NOMO-1 (cell line): ENCODE measurements around the gene HP1BP3.

Source experiments
- DNase-seq, 2 experiments: peaks; one replicate each; lab custom pipeline; 2025; ENCODE audit not compliant: unreplicated experiment in 2 of 2; lab: John Stamatoyannopoulos, UW

HP1BP3 gene

DNA sequence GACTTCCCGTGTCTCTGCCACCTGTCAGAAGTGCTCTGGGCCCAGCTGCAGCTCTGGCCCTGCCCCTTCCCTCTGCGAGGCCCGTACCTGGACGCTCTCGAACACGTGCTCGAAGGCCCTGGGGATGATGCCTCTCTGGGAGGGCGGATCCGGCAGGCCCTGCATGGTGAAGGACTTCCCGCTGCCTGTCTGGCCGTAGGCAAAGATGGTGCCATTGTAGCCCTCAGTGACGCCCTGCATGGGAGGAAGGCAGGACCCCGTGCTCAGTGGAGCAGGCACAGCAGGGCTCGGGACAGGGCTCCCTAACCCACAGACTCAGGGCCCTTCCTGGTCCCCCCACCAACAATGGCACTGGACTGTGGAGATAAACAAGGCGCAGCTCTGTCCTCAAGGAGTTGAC lies 71.7 kb downstream of the HP1BP3 start:
- no peak for DNase-seq

DNA sequence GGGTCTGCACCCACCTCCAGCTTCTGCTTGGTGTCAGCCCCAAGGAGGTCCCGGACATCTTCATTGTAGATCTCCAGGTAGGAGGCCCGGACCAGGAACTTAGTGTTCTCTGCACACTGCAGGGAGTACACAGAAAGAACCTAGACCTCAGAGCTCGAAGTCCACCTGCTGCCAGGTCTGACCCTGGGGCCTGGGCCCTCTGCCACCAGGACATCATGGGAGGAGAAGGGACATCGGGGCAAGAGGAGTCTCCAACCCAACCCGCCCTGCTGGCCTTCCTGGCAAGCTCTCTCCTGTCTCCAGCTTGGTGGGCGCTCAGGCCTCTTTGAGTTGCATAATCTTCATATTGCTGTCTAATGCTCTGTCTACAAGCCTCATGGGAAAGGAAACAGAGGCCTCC lies 73.7 kb downstream of the HP1BP3 start:
- no peak for DNase-seq

DNA sequence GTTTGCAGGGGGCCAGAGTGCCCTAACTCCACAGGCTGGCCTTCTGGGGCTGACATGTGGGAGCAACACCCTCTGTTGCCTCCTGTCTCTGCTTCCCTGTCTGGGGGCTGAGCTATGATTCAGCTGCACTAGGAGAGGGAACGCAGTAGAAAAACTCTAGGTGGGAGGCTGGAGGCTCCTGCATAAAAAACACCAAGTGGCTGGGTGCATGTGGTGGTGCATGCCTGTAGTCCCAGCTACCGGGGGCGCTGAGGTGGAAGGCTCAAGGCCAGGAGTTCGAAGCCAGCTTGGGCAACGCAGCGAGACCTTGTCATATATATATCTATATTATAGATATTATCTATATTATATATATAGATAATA lies 74.9 kb downstream of the HP1BP3 start:
- peak in 1 of 2 experiments; percentile 23 for DNase-seq

DNA sequence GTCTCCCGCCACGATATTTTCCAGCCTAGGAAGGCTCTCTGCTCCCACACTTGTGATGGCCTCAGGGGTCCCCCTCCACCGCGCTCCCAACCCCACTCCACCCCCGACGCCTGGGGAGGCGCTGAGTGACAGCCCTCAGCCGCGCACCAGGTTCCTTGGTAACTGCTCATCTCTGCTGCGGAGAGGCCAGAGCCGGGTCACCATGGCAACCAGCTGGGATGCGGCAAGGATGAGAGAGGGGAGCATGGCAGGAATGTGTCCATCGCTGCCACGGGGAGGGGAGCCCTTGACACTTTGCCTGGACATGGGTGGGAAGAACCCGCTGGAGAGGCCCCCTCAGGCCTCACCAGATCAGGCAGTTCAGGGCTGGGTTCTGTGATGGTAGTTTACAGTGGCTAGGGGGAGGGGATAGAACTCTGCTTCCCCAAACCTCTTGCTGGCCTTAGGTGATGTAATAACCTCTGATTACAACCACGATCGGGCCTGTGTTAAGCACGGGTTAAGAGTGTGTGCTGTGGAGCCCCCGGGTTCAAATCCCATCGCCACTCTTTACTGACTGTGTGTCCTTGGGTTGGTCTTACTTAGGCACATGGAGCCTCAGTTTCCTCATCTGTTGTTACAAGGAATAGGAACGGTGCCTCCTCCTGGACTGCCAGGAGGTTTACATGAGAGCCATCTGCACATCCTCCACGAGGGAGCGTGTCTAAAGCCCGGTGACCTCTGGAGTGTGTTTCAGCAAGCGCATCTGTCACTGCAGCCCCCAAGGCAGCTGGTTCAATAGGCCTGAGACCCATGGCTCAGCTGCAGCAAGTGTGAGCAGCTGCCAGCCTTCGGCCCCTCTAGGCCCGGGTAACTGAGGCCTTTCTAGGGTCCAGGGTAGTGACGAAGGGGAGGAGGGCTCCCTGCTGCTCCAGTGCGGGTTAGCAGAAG lies 75.6 kb downstream of the HP1BP3 start:
- DNase-seq: peak; percentile 63 to 65

DNA sequence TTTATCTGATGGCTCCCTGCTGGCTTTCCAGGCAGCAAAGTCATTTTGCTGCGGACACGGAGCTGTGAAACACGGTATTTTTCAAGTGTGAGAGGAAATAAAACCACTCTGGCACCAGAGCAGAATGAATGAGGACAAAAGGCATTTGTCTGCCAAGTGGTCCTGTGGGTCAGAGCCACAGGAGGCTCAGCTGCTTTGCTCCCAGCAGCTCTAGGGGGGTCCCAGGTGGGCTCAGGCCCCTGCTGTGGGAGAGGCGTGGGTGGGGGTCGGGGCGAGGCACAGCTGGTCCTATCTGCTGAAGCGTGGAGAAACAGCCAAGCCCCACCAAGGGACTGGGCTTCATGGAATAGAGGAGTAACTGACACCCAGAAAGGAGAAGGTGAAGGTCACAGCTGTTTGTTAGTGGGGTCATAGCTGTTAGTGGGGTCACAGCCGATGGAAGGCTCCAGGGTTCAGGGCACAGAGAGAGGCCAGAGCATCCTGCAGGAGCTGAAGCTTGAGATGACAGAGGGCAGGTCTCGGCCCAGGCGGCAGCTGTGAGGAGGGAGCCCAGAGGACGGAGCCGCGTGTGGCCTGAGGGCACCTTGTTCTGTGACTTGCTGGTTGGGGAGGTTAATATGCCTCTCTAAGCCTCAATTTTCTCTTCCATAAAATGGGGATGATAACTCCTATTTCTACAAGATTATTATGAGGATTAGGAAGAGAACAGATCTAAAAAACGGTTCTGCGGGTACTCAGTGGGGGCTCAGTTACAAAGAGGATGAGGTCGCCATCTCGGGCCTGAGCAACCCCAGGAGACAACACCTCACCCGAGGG lies 76.4 kb downstream of the HP1BP3 start:
- DNase-seq: no peak

DNA sequence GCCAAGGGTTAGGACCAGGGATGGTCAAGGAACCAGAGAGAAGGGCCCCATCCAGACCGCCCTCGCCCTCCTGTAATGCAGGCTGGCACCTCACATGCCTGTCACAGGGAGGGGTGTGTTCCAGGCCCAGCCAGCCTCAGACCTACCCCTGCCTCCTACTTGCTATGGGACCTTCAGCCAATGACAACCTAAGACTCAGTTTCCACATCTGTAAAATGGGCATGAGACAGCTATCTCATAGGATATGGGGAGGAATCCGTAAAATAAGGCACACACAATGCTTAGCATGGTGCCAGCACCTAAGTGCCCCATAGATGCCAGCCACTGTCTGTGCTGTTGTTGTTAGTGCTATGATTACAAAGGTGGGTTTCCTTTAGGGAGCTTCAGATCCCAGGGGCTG lies 77.2 kb downstream of the HP1BP3 start:
- DNase-seq: no peak

DNA sequence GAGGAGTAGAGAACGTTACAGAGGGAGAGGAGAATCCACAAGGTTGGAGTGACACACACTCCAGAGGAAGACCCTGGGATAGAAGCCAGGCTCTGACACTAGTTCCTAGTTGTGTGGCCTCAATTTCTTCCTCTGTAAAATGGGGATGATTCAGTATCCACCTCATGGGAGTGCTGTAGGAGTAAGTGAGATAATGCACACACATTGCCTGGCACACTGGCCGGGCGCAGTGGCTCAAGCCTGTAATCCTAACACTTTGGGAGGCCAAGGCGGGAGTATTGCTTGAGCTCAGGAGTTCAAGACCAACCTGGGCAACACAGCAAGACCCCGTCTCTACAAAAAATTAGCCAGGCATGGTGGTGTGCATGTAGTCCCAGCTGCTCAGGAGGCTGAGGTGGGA lies 78.2 kb downstream of the HP1BP3 start:
- no peak for DNase-seq

DNA sequence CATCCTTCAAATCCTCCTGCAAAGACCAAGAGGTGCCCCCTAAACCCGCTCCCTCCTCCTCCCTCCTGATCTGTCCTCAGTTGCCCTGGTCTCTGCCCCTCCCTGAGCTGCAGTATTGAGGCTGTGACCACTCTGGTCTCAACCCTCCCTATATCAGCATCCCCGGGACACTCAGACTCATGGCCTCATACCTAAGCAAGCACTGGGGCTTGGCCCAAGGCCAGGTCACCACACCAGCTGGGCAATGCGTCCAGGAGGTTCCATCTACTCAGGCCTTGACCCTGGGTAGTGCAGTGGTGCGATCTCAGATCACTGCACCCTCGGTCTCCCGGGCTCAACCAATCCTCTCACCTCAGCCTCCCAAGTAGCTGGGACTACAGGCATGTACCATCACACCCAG lies 79.0 kb downstream of the HP1BP3 start:
- DNase-seq: no peak

DNA sequence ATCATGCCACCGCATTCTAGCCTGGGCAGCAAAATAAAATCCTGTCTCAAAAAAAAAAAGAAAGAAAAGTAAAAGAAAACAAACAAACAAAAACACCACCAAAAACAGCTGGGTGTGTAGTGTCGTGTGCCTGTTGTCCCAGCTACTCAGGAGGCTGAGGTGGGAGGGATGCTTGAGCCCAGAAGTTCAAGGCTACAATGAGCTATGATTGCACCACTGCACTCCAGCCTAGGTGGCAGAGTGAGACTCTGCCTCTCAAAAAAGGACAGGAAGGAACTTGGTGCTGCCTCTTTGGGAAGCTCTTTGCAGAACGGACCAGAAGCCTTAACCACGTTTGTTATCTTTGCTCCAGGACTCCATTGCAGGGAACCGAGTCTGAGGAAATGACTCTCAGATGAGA lies 80.3 kb downstream of the HP1BP3 start:
- DNase-seq: no peak

DNA sequence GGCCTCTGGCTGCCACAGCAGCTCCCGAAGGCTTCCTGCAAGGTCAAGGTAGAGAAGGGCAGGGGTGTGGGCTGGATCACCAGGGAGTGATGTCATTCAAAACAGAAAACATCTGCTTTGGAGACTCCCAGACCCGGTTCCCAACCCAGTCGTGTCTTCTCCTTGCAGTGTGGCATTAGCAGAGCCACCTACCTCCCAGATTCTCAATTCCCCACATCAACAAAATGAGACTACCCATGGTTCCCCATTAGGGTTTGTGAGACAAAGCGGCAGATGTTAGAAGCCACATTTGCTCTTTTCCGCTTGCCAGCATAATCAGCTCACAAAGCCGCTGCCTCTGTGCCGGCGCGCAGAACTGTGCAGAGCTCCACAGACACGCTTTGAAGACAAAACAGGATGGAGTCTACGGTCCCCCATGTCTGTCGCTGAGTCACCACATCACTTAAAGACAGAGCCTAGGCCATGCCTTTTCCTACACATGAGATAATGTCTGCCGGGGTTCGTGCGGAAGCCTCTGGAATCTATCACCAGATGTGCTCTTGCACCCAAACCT lies 81.8 kb downstream of the HP1BP3 start:
- no peak for DNase-seq

DNA sequence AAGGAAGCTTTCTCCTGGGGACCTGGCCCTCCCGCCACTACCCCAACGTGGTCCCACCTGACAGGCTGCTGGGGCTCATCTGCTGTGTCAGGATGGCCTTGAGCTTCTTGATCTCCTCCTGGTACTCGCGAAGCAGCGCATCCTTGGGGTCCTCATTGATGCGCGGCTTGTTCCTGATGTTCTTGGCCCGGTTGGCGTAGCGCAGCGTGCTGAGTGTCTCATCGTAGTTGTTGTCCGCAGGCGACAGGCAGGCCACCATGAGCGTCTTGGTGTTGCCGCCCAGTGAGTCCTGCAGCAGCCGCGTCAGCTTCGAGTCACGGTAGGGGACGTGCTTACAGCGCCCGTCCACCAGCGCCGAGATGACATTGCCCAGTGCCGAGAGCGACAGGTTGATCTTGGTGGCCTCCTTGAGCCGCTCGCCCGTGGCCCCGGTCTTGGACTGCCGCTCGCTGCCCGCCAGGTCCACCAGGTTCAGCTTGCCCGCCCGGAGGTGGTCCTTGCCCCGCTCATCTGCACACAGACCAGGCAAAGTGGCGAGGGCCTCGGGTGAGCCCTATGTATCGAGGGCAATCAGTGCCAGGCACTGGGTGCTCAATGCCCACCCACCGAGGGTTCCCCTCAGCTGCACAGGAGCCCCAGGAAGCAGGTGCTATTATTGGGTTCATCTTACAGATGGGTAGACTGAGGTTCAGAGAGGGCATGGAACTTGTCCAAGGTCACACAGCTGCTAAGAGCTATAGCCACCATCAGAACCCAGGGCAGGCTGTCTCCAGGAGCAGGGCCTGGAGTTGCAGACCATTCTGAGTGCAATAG lies 82.5 kb downstream of the HP1BP3 start:
- DNase-seq: no peak

DNA sequence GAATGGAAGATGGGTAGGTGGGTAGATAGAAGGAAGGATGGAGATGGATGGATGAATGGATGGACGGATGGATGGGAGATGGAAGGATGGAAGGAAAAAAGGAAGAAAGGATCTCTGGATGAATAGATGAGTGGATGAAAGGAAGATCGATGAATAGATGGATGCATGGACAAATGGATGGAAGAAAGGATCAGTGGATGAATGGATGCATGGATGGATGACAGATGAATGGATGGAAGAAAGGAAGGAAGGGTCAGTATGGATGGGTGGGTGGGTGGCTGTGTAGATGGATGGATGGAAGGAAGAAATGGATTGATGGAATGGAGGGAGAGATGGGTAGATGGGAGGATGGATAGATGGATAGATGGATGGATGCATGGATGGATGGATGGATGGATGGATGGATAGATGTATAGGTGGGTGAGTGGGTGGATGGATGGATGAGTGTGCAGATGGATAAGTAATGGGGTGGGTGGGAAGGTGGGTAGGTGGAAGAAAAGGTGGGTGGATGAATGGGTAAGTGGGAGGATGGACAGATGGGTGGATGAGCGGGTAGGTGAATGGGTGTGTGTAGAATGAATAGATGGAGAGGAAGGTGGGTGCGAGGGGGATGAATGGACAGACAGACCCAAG lies 83.9 kb downstream of the HP1BP3 start:
- no peak for DNase-seq

DNA sequence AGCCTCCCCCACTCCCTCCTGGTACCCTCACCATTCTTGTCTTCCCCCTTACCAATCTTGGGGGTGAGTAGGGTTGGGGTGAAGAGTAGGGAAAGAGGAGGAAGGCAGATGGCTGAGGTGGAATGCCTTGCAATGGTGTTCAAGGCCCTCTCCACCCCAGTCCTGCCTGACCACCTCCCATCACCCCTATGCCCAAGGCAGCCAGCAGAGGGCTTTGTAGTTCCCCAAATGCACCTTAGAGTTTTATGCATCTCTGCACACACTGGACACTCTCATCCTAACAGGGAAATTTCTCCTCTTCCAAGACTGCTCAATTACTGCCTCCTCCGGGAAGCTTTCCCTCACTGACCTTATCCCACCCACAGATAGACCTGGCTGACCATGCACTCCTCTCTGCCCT lies 84.7 kb downstream of the HP1BP3 start:
- DNase-seq: no peak

DNA sequence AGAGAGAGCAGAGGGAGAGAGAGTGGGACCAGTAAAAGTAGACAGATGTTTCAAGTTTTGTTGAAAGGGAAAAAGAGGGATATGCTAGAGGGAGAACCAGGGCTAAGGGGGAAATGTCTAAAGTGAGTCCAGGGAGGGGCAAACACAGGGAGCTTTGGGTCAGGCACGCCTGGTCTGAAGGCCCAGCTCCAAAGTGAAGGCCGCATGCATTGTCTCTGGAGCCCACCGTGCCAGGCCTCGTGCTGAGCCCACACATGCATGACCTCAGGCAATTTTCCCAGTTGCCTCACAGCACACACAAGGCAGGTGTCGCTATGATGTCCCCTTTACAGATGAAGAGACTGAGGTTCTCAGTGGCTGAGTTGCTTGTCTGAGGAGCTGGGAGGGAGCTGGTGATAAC lies 85.3 kb downstream of the HP1BP3 start:
- no peak for DNase-seq

DNA sequence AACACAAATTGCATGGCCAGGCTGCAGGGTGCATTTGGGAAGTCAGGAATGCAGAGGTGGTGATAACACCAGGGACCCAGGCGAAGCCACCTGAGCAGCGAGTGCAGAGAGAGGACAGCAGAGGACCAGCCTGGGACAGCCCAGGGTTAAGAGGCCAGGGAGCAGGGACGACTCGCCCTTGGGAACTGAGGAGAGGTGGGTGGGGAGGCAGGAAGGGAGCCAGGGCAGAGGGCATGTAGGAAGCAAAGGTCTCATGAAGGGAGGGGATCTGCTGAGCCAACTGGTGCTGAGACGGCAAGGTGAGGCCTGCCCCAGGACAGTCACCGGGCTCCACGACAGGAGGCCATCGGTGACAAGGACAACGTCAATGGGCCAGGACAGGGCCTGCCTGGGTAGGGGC lies 85.7 kb downstream of the HP1BP3 start:
- DNase-seq: no peak

DNA sequence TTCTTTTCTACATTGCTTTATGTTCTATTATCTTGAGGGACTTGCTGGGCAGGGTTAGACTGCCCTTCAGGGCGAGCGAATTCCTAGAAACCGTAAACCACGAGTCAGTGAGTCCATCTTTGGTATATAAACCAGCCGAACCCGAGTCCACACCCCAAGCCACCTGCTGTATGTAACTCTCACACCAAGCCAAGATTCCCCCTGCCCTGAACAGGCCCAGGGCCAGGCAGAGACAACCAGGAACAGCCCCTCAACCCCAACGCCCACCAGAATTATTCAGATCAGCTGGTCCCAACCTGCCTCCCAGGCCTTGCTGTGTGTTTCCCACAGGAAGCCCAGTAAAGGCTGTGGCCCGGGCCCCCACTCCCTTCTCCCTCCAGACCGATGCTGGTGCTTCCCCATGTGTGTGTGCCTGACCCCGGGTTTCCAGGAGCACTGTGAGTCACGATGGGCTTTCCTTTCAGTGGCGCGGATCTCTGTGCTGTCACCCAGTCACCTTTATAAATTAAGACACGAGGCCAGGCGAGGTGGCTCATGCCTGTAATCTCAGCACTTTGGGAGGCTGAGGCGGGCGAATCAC lies 86.4 kb downstream of the HP1BP3 start:
- no peak for DNase-seq

DNA sequence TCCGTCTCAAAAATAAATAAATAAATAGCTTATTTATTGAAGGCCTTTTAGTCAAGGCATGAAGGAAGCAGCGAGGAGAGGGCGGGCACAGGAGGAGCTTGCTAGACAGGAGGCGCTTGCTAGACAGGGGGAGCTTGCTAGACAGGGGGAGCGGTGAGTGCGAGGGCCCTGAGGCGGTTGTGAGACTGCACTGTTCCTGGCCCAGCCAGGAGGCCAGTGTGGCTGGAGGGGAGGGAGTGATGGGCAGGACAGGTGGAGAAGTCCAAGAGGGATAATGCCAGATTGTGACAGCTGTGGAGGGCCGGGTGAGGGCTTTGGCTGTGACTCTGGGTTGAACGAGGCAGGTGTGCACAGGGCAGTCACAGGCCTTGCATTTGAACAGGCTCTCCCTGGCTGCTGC lies 87.5 kb downstream of the HP1BP3 start:
- DNase-seq: no peak

DNA sequence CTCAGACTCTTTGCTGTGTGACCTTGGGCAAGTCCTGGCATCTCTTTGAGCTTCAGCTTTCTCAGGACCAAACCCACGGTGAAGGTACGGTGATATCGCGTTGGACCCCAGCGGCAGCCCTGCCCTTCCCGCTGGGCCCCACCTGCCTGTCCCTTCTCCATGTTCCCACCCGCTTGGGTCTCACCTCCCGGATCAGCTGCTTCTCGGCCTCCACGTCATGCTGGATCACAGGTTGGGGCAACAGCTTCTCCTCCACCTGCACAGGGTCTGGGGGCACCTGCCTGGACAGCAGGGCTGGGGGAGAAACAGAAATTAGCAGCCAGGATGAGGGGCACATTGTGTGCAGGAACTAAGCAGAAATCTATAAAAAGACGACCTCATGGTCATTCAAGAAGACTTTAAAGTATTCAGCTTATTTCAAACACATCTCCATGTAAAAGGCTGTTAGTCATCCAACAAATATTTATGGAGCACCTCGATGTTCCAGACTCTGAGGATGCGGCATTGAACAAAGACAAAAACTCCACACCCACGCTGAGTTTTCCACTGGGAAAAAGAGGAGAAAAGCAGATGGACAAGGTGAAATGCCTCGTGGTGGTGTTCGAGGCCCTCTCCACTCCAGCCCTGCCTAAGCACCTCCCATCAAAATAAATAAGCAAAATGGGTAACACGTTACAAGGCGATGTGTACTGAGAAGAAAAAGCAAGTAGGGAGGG lies 88.8 kb downstream of the HP1BP3 start:
- no peak for DNase-seq

DNA sequence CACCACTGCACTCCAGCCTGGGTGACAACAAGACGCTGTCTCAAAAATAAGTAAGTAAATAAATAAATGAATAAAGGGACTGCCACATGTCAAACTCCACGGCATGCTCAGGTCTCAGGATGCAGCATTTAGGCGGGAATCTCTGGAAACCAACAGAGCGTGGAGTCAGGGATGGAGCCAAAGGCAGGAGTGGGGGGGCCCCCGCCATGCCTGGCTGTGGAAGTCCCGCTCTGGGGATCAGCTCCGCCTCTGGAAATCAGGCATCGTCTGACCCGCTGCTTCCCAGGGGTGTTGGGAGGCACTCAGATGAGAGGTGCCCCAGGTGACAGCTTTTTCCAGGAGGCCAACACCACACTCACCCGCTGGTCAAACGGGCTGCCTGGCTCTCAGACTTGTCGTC lies 89.5 kb downstream of the HP1BP3 start:
- DNase-seq: no peak
